ENCODE data around the gene DCAF6. TPM values are rescaled to one million over a fixed set of nuclear protein-coding genes. Genes with fewer than 3 reads are reported as not detected.

The DCAF6 gene
- total and polyA plus RNA-seq, 2 experiments from 2014 or later, result 52.0 to 92.7 TPM

DNA sequence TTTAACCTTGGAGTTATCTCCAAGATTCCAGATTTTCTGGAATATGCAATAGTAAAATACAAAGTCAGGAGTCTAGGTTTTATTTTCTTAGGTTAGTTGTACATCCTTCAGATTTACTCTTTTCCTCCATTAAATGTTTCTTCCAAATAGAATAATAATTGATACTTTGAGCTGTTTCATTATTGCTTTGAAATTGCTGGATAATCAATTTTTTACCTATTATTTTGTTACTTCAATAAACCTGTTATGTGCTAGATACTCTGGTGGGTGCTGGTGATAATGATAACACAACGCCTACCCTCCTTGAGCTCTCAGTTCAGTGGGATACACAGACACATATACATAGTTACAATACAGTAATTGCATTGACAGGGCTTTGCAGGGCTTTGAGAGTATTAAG lies 120.9 kb downstream of the DCAF6 start:
- H3K4me1 ChIP-seq (ENCODE audit: low read depth), result peaks cover 11% of the 10 kb centered on the region
- H3K4me3 ChIP-seq, result no peak overlapping the region
- TF ChIP-seq, protein P1, sequence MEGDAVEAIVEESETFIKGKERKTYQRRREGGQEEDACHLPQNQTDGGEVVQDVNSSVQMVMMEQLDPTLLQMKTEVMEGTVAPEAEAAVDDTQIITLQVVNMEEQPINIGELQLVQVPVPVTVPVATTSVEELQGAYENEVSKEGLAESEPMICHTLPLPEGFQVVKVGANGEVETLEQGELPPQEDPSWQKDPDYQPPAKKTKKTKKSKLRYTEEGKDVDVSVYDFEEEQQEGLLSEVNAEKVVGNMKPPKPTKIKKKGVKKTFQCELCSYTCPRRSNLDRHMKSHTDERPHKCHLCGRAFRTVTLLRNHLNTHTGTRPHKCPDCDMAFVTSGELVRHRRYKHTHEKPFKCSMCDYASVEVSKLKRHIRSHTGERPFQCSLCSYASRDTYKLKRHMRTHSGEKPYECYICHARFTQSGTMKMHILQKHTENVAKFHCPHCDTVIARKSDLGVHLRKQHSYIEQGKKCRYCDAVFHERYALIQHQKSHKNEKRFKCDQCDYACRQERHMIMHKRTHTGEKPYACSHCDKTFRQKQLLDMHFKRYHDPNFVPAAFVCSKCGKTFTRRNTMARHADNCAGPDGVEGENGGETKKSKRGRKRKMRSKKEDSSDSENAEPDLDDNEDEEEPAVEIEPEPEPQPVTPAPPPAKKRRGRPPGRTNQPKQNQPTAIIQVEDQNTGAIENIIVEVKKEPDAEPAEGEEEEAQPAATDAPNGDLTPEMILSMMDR (IDR thresholded peaks at IDR 0.05; ENCODE audit: low read depth, low read length), result no peak
- no peaks in the 10 kb centered on the region for H3K9me3 ChIP-seq (ENCODE audit: low read depth)
- no peak overlapping the region for H3K27ac ChIP-seq
- no peaks in the 10 kb centered on the region for H3K27me3 ChIP-seq
- H3K36me3 ChIP-seq, result peaks cover 14% of the 10 kb centered on the region
- DNase-seq (ENCODE audit: low read depth in 1 of 2, low spot score in 1 of 2), result no peak

DNA sequence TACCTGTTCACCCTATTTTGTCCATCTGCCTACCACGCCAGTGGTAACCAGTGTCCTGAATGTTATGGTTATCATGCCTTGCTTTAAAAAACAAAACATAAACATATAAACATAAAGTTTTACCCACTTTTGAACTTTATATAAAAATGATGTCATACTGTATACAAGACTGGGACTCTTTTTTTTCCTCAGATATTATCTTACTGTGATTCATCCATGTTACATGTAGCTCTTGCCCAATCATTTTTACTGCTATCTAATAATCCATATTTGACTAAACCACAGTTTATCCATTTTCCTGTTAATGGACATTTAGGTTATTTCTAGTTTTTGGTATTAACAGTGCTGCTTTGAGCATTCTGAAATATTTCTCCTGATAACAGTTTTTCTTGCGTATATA lies 121.4 kb downstream of the DCAF6 start:
- no peak overlapping the region for H3K27ac ChIP-seq
- no peaks in the 10 kb centered on the region for H3K9me3 ChIP-seq (ENCODE audit: low read depth)
- H3K4me3 ChIP-seq, result no peak overlapping the region
- no peaks in the 10 kb centered on the region for H3K27me3 ChIP-seq
- peaks cover 9% of the 10 kb centered on the region for H3K4me1 ChIP-seq (ENCODE audit: low read depth)
- peaks cover 12% of the 10 kb centered on the region for H3K36me3 ChIP-seq
- DNase-seq (ENCODE audit: low read depth in 1 of 2, low spot score in 1 of 2), result peak in 1 of 2 donors; percentile 15
- TF ChIP-seq, protein P1 (IDR thresholded peaks at IDR 0.05; ENCODE audit: low read depth, low read length), result no peak

DNA sequence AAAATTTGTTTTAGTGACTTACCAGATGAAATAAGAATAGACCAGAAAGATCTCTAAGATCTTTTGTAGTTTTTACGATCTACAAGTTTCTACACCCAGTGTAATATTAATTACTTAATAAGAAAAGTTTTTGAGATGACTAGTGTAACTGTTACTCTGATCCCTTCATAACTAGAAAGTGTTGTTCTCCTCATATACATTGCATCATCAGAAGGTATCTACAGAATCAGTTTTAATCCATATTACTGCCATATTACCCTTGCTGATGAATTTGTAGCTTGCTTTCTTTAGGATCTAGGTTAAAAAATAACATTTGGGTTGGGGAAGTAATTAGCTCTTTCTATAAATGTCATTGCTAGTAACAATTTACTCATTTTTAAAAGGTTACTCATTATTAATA lies 127.7 kb downstream of the DCAF6 start:
- Histone ChIP-seq H3K27ac (no peak overlapping the region), H3K9me3 (ENCODE audit: low read depth) (no peaks in the 10 kb centered on the region), H3K4me3 (no peak overlapping the region), H3K36me3 (peaks cover 37% of the 10 kb centered on the region), H3K4me1 (ENCODE audit: low read depth) (no peaks in the 10 kb centered on the region), H3K27me3 (no peaks in the 10 kb centered on the region)
- DNase-seq (ENCODE audit: low read depth in 1 of 2, low spot score in 1 of 2), result no peak
- TF ChIP-seq, protein P1 (IDR thresholded peaks at IDR 0.05; ENCODE audit: low read depth, low read length), result no peak

DNA sequence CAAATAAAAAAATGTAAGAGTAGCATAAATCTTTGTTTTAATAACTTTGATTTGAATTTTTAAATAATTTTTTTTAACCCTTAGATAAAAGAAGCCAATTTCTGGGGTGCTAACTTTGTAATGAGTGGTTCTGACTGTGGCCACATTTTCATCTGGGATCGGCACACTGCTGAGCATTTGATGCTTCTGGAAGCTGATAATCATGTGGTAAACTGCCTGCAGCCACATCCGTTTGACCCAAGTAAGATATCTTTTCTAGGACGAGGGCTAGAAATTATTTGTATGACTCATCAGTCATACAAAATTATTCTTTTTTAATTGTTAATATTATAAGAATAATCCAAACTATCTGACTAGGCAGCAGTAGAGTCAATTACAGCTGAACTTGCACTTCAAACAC lies 129.0 kb downstream of the DCAF6 start:
- no peaks in the 10 kb centered on the region for H3K27me3 ChIP-seq
- peaks cover 50% of the 10 kb centered on the region for H3K36me3 ChIP-seq
- TF ChIP-seq, protein P1 (IDR thresholded peaks at IDR 0.05; ENCODE audit: low read depth, low read length), result no peak

DNA sequence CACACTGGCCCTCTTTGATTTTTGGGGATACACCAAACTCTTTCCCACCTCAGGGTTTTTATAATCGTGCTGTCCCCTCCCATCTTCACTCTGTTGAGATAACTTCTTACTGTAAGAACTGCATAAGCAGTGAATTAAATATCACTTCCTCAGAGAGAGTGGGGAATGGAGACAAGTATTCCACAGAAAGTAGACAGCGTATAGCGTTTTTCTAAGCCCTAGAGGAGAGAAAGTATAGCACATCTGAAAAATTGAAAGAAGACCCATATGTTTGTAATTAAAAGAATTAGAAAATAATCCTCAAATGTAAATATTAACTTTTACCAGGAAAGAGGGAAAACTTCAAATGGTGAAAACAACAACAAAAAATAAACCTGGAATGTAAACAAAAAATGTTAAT lies 132.9 kb downstream of the DCAF6 start:
- Histone ChIP-seq H3K4me3 (no peak overlapping the region), H3K4me1 (ENCODE audit: low read depth) (no peaks in the 10 kb centered on the region), H3K27ac (no peak overlapping the region), H3K36me3 (peaks cover 67% of the 10 kb centered on the region), H3K27me3 (no peaks in the 10 kb centered on the region), H3K9me3 (ENCODE audit: low read depth) (no peaks in the 10 kb centered on the region)
- TF ChIP-seq, protein P1 (IDR thresholded peaks at IDR 0.05; ENCODE audit: low read depth, low read length), result no peak
- DNase-seq (ENCODE audit: low read depth in 1 of 2, low spot score in 1 of 2), result no peak

More for the DNA sequence above, 129.0 kb downstream of the DCAF6 start:
- H3K4me1 ChIP-seq (ENCODE audit: low read depth), result no peaks in the 10 kb centered on the region
- DNase-seq (ENCODE audit: low read depth in 1 of 2, low spot score in 1 of 2), result peak in 1 of 2 donors; percentile 42
- no peak overlapping the region for H3K4me3 ChIP-seq
- H3K27ac ChIP-seq, result no peak overlapping the region
- H3K9me3 ChIP-seq (ENCODE audit: low read depth), result no peaks in the 10 kb centered on the region

DNA sequence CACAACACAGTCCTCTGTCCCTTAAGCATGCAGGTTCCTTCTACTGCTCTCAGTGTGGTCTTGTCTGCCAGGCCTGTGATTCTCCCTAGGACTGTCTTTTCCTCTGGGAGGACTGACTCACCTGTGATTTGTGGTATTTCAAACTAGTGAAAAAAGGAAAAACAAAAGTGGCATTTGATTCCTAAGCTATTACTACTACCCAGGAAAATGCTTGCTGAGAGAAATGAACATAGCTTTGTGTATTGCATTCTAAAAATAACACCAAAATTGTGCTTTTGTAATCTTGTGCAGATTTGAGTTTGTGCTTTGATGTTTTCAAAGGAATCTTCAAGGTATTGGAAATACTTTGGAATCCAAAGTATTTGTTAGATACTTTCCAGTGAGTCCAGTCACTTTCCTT lies 143.3 kb downstream of the DCAF6 start:
- Histone ChIP-seq H3K27me3 (no peaks in the 10 kb centered on the region), H3K36me3 (peaks cover 21% of the 10 kb centered on the region), H3K4me3 (no peak overlapping the region), H3K9me3 (ENCODE audit: low read depth) (no peaks in the 10 kb centered on the region), H3K27ac (peak overlapping the region; percentile 71), H3K4me1 (ENCODE audit: low read depth) (no peaks in the 10 kb centered on the region)
- TF ChIP-seq, protein P1 (IDR thresholded peaks at IDR 0.05; ENCODE audit: low read depth, low read length), result no peak
- DNase-seq (ENCODE audit: low read depth in 1 of 2, low spot score in 1 of 2), result peak in 1 of 2 donors; percentile 3

Measured in cardiac muscle cell (in vitro differentiated cells and primary cell).